Neural progenitor cell (in vitro differentiated cells): ENCODE data around the gene CAPRIN2.

Experiments
- EZH2 ChIP-seq: fragments of 200-600 bp; sonication (generic); IDR thresholded peaks from 2 replicates; pipeline ENCODE4 v1.6.1; 2017; ENCODE audit warnings: antibody characterized with exemption, mild to moderate bottlenecking, moderate library complexity
- EZH2phosphoT487 ChIP-seq: fragments of 200-600 bp; sonication (generic); IDR thresholded peaks from 2 replicates; pipeline ENCODE4 v1.6.1; 2017; ENCODE audit warnings: antibody characterized with exemption
- TF ChIP-seq, protein P1 (sequence below): fragments of 200-600 bp; sonication (generic); IDR thresholded peaks from 2 replicates; pipeline ENCODE4 v1.5.1; 2017; ENCODE audit warnings: antibody characterized with exemption, mild to moderate bottlenecking

GRCh38 chr12:30740274-30740673 lies 14.5 kb downstream of the CAPRIN2 start:
- TF ChIP-seq EZH2phosphoT487 (no peak), EZH2 (no peak)
- TF ChIP-seq, protein P1, sequence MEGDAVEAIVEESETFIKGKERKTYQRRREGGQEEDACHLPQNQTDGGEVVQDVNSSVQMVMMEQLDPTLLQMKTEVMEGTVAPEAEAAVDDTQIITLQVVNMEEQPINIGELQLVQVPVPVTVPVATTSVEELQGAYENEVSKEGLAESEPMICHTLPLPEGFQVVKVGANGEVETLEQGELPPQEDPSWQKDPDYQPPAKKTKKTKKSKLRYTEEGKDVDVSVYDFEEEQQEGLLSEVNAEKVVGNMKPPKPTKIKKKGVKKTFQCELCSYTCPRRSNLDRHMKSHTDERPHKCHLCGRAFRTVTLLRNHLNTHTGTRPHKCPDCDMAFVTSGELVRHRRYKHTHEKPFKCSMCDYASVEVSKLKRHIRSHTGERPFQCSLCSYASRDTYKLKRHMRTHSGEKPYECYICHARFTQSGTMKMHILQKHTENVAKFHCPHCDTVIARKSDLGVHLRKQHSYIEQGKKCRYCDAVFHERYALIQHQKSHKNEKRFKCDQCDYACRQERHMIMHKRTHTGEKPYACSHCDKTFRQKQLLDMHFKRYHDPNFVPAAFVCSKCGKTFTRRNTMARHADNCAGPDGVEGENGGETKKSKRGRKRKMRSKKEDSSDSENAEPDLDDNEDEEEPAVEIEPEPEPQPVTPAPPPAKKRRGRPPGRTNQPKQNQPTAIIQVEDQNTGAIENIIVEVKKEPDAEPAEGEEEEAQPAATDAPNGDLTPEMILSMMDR: no peak
